Tibial artery (tissue), 4 donors: ENCODE measurements around the gene MPDZ.

Source experiments
- DNase-seq, 2 donors: peaks; one replicate each; pipeline ENCODE4 v3.0.0-alpha.2; 2019
- H3K27ac ChIP-seq, 2 donors: fragments of 200-600 bp; sonication (generic) in 1 of 2; 1 replicate in 1 of 2; 2 replicates in 1 of 2; pipeline ENCODE4 v1.5.1; 2018 to 2019; ENCODE audit warnings: mild to moderate bottlenecking in 1 of 2
- H3K27me3 ChIP-seq, 2 donors: fragments of 200-600 bp; sonication (generic) in 1 of 2; one replicate each; pipeline versions ENCODE4 v1.5.1 to v1.6.0; 2016 to 2019
- H3K36me3 ChIP-seq, 3 donors: fragments of 200-600 bp; sonication (generic) in 2 of 3; one replicate each; pipeline ENCODE4 v1.5.1; 2016 to 2019; ENCODE audit warnings: mild to moderate bottlenecking in 2 of 3
- H3K4me1 ChIP-seq, 4 donors: fragments of 200-600 bp; sonication (generic) in 2 of 4; 1 replicate in 3 of 4; 2 replicates in 1 of 4; pipeline ENCODE4 v1.5.1; 2016 to 2019
- H3K4me3 ChIP-seq, 2 donors: fragments of 200-600 bp; sonication (generic) in 1 of 2; 1 replicate in 1 of 2; 2 replicates in 1 of 2; pipeline ENCODE4 v1.5.1; 2018 to 2019; ENCODE audit warnings: mild to moderate bottlenecking in 2 of 2
- H3K9me3 ChIP-seq, 3 donors: fragments of 200-600 bp; sonication (generic) in 1 of 3; one replicate each; pipeline ENCODE4 v1.5.1; 2016 to 2019
- CTCF ChIP-seq, 2 experiments: fragments of 200-600 bp in 1 of 2; fragments of 450-650 bp in 1 of 2; IDR thresholded peaks; one replicate each; pipeline ENCODE4 v1.5.1; 2017 to 2019; ENCODE audit warnings: antibody characterized with exemption in 2 of 2, mild to moderate bottlenecking in 1 of 2, moderate library complexity in 1 of 2
- intact Hi-C: fragments of 100-400 bp; cut with DNase I; formaldehyde crosslinking; loops from one replicate; pipeline ENCODE4 v1.15.0; 2023; ENCODE audit warnings: low total_unique reads

MPDZ gene

GRCh38 chr9:13109781-13110180 lies 169.7 kb downstream of the MPDZ start:
- H3K4me3 ChIP-seq, result no peak overlapping the region
- peaks cover 45 to 57% (median 53%) of the 10 kb centered on the region in 3 donors for H3K36me3 ChIP-seq
- intact Hi-C loops, result no loop called here
- no peaks in the 10 kb centered on the region for H3K9me3 ChIP-seq
- peaks cover 0 to 43% (median 20%) of the 10 kb centered on the region in 4 donors for H3K4me1 ChIP-seq
- H3K27ac ChIP-seq, result peak overlapping the region in 1 of 2 donors; percentile 65
- TF ChIP-seq CTCF (IDR thresholded peaks at IDR 0.05), result no peak
- H3K27me3 ChIP-seq, result no peaks in the 10 kb centered on the region
- no peak for DNase-seq

- intact Hi-C loops, result no loop called here
Measured at GRCh38 chr9:13107008-13107407, 172.5 kb downstream of the MPDZ start.

GRCh38 chr9:13100914-13101572 lies 178.4 kb downstream of the MPDZ start:
- H3K4me1 ChIP-seq, result peaks cover 0 to 54% (median 14%) of the 10 kb centered on the region in 4 donors
- H3K9me3 ChIP-seq, result no peaks in the 10 kb centered on the region
- TF ChIP-seq CTCF (IDR thresholded peaks at IDR 0.05), result no peak
- H3K36me3 ChIP-seq, result peaks cover 6 to 21% (median 13%) of the 10 kb centered on the region in 3 donors
- H3K27ac ChIP-seq, result peak overlapping the region; percentile 71
- H3K4me3 ChIP-seq, result no peak overlapping the region
- intact Hi-C loops, result no loop called here
- DNase-seq, result no peak
- no peaks in the 10 kb centered on the region for H3K27me3 ChIP-seq

More at GRCh38 chr9:13107008-13107407, 172.5 kb downstream of the MPDZ start:
- Histone ChIP-seq H3K4me3 (no peak overlapping the region), H3K27me3 (no peaks in the 10 kb centered on the region), H3K36me3 (peaks cover 49 to 54% (median 52%) of the 10 kb centered on the region in 3 donors), H3K27ac (no peak overlapping the region), H3K9me3 (no peaks in the 10 kb centered on the region), H3K4me1 (peaks cover 0 to 33% (median 17%) of the 10 kb centered on the region in 4 donors)
- DNase-seq, result no peak
- TF ChIP-seq CTCF (IDR thresholded peaks at IDR 0.05), result no peak

- H3K4me3 ChIP-seq, result no peak overlapping the region
- no peaks in the 10 kb centered on the region for H3K9me3 ChIP-seq
- no peak for TF ChIP-seq CTCF (IDR thresholded peaks at IDR 0.05)
- H3K27ac ChIP-seq, result no peak overlapping the region
- DNase-seq, result no peak
- no peaks in the 10 kb centered on the region for H3K36me3 ChIP-seq
- no peaks in the 10 kb centered on the region for H3K27me3 ChIP-seq
- intact Hi-C loops, result no loop called here
- peaks cover 0 to 41% (median 5%) of the 10 kb centered on the region in 4 donors for H3K4me1 ChIP-seq
Measured at GRCh38 chr9:13095056-13095455, 184.4 kb downstream of the MPDZ start.

- Histone ChIP-seq H3K27ac (peak overlapping the region; percentile 61 to 70), H3K4me3 (peak overlapping the region; percentile 12 to 22), H3K27me3 (no peaks in the 10 kb centered on the region), H3K4me1 (peaks cover 0 to 34% (median 11%) of the 10 kb centered on the region in 4 donors), H3K36me3 (no peaks in the 10 kb centered on the region), H3K9me3 (no peaks in the 10 kb centered on the region)
- DNase-seq, result no peak
- TF ChIP-seq CTCF (IDR thresholded peaks at IDR 0.05), result no peak
- intact Hi-C loops, result loop anchor here (5.0 kb wide), 1 partner anchor 373 kb away; no protein-coding TSS in a partner anchor
Measured at GRCh38 chr9:13090628-13091027, 188.9 kb downstream of the MPDZ start.
